ENCODE data around the gene ARMC12.

Gene ARMC12

GRCh38 chr6:35718375-35718736, 18.5 kb upstream of the ARMC12 start:
- in situ Hi-C loops (cut with HindIII; ENCODE audit: low sequenced_read_pairs): no loop called here

- in situ Hi-C loops (cut with HindIII; ENCODE audit: low sequenced_read_pairs): no loop called here
Measured at GRCh38 chr6:35718911-35719381, 17.9 kb upstream of the ARMC12 start.

GRCh38 chr6:35719404-35719829, 17.4 kb upstream of the ARMC12 start:
- in situ Hi-C loops (cut with HindIII; ENCODE audit: low sequenced_read_pairs): no loop called here

- in situ Hi-C loops (cut with HindIII; ENCODE audit: low sequenced_read_pairs): no loop called here
Measured at GRCh38 chr6:35719830-35720733, 16.8 kb upstream of the ARMC12 start.

- in situ Hi-C loops (cut with HindIII; ENCODE audit: low sequenced_read_pairs): no loop called here
Measured at GRCh38 chr6:35722121-35722761, 14.6 kb upstream of the ARMC12 start.

- in situ Hi-C loops (cut with HindIII; ENCODE audit: low sequenced_read_pairs): no loop called here
Measured at GRCh38 chr6:35723587-35723986, 13.2 kb upstream of the ARMC12 start.

- in situ Hi-C loops (cut with HindIII; ENCODE audit: low sequenced_read_pairs): no loop called here
Measured at GRCh38 chr6:35724059-35724458, 12.8 kb upstream of the ARMC12 start.

- in situ Hi-C loops (cut with HindIII; ENCODE audit: low sequenced_read_pairs): no loop called here
Measured at GRCh38 chr6:35724471-35724870, 12.4 kb upstream of the ARMC12 start.

- in situ Hi-C loops (cut with HindIII; ENCODE audit: low sequenced_read_pairs): loop anchor here (25.0 kb wide), 1 partner anchor 163 kb away; no protein-coding TSS in a partner anchor
Measured at GRCh38 chr6:35725081-35725708, 11.6 kb upstream of the ARMC12 start.

- in situ Hi-C loops (cut with HindIII; ENCODE audit: low sequenced_read_pairs): loop anchor here (25.0 kb wide), 1 partner anchor 164 kb away; no protein-coding TSS in a partner anchor
Measured at GRCh38 chr6:35725721-35726438, 11.0 kb upstream of the ARMC12 start.

GRCh38 chr6:35727231-35727934, 9.4 kb upstream of the ARMC12 start:
- in situ Hi-C loops (cut with HindIII; ENCODE audit: low sequenced_read_pairs): loop anchor here (25.0 kb wide), 1 partner anchor 165 kb away; no protein-coding TSS in a partner anchor

GRCh38 chr6:35727935-35728682, 8.7 kb upstream of the ARMC12 start:
- in situ Hi-C loops (cut with HindIII; ENCODE audit: low sequenced_read_pairs): loop anchor here (25.0 kb wide), 1 partner anchor 166 kb away; no protein-coding TSS in a partner anchor

GRCh38 chr6:35728683-35729678, 7.9 kb upstream of the ARMC12 start:
- in situ Hi-C loops (cut with HindIII; ENCODE audit: low sequenced_read_pairs): loop anchor here (25.0 kb wide), 1 partner anchor 167 kb away; no protein-coding TSS in a partner anchor

- in situ Hi-C loops (cut with HindIII; ENCODE audit: low sequenced_read_pairs): loop anchor here (25.0 kb wide), 1 partner anchor 167 kb away; no protein-coding TSS in a partner anchor
Measured at GRCh38 chr6:35729722-35730121, 7.1 kb upstream of the ARMC12 start.

GRCh38 chr6:35730745-35731413, 6.0 kb upstream of the ARMC12 start:
- in situ Hi-C loops (cut with HindIII; ENCODE audit: low sequenced_read_pairs): loop anchor here (25.0 kb wide), 1 partner anchor 169 kb away; no protein-coding TSS in a partner anchor

GRCh38 chr6:35731414-35731735, 5.5 kb upstream of the ARMC12 start:
- in situ Hi-C loops (cut with HindIII; ENCODE audit: low sequenced_read_pairs): loop anchor here (25.0 kb wide), 1 partner anchor 169 kb away; no protein-coding TSS in a partner anchor
